Motor neuron (in vitro differentiated cells): ENCODE results near the gene HSPA12B. TPM values are rescaled to one million over a fixed set of nuclear protein-coding genes. Genes with fewer than 3 reads are reported as not detected.

ENCODE experiments used
- ATAC-seq, 8 experiments: fragments of 200-7000 bp; cut with Tn5 transposase; replicated peaks in 6 of 8; 2 replicates each; pipeline ENCODE4 v1.8.0; 2021; ENCODE audit warnings: mild to moderate bottlenecking in 8 of 8, moderate library complexity in 8 of 8
- H3K27ac ChIP-seq, 2 donors: fragments of 250-450 bp; sonication (Bioruptor Pico); 2 replicates each; pipeline ENCODE4 v1.9.0; 2021; ENCODE audit warnings: antibody characterized with exemption in 2 of 2, mild to moderate bottlenecking in 2 of 2, moderate library complexity in 1 of 2
- H3K4me1 ChIP-seq, 2 donors: fragments of 250-450 bp; sonication (Bioruptor Pico); replicated peaks in 1 of 2; 2 replicates each; pipeline ENCODE4 v1.6.1; 2021; ENCODE audit warnings: antibody characterized with exemption in 2 of 2, mild to moderate bottlenecking in 2 of 2, moderate library complexity in 1 of 2
- H3K4me3 ChIP-seq, 5 donors: fragments of 250-450 bp; sonication (Bioruptor Pico); 2 replicates each; pipeline ENCODE4 v1.9.0; 2021; ENCODE audit warnings: antibody characterized with exemption in 5 of 5, mild to moderate bottlenecking in 5 of 5, moderate library complexity in 4 of 5
- WGBS, 10 experiments: fragments of 450-650 bp; shearing (Covaris generic); methylation state at CpG; one replicate each; pipeline ENCODE4 v1.0.0; 2022; 5-methylcytosine and 5-hydroxymethylcytosine counted together
- in situ Hi-C, 9 experiments: fragments of 400-800 bp; cut with MboI; loops; one replicate each; pipeline ENCODE4 v1.15.0; 2021; ENCODE audit warnings: low sequenced_read_pairs in 9 of 9, low pct_unique_long_range_greater_than_20kb in 2 of 9; ENCODE audit not compliant: unreplicated experiment in 9 of 9
- total RNA-seq, 8 experiments: library from RNA; unstranded; fragments of 300-600 nt; gene quantifications; 2 replicates each; pipeline versions ENCODE4 v1.2.3 to v1.2.4, GENCODE V29; 2022

The HSPA12B gene
- total RNA-seq, 8 experiments from 2014 or later, result 0.23 to 16.4 (median 0.53) TPM

- WGBS, 10 experiments, result 100% methylated on average over 3 of the region's 11 CpGs; no CpG with 5 or more reads in 9 of the 10 experiments
- H3K4me3 ChIP-seq, result no peak overlapping the region
- ATAC-seq, result peak in 2 of 8 experiments; percentile 10 to 15
- peaks cover 18 to 37% of the 10 kb centered on the region in 2 donors for H3K4me1 ChIP-seq
- in situ Hi-C loops, result no loop called here
- no peak overlapping the region for H3K27ac ChIP-seq
Measured at GRCh38 chr20:3759884-3760283, 27.4 kb downstream of the HSPA12B start.

- peak in 5 of 8 experiments; percentile 72 to 77 (median 76) for ATAC-seq
- in situ Hi-C loops, result no loop called here
- peaks cover 24 to 45% of the 10 kb centered on the region in 2 donors for H3K4me1 ChIP-seq
- peak overlapping the region in 1 of 2 donors; percentile 44 for H3K27ac ChIP-seq
- H3K4me3 ChIP-seq, result no peak overlapping the region
- WGBS, 10 experiments, result 0 to 90% (median 20%) methylated on average over 1 to 5 of the region's 10 CpGs; no CpG with 5 or more reads in 1 of the 10 experiments
Measured at GRCh38 chr20:3760655-3761348, 28.3 kb downstream of the HSPA12B start.

- ATAC-seq, result no peak
- H3K27ac ChIP-seq, result no peak overlapping the region
- H3K4me1 ChIP-seq, result peaks cover 37 to 59% of the 10 kb centered on the region in 2 donors
- H3K4me3 ChIP-seq, result no peak overlapping the region
- in situ Hi-C loops, result no loop called here
- WGBS, 10 experiments, result 93 to 100% methylated on average over 1 to 3 of the region's 8 CpGs; no CpG with 5 or more reads in 8 of the 10 experiments
Measured at GRCh38 chr20:3763671-3764601, 31.5 kb downstream of the HSPA12B start.

GRCh38 chr20:3764659-3765058 is 32.2 kb downstream of the HSPA12B start:
- Histone ChIP-seq H3K4me1 (peaks cover 37 to 54% of the 10 kb centered on the region in 2 donors), H3K4me3 (no peak overlapping the region), H3K27ac (no peak overlapping the region)
- in situ Hi-C loops, result no loop called here
- no peak for ATAC-seq
- 100% methylated on average over 1 of the region's 3 CpGs; no CpG with 5 or more reads in 8 of the 10 experiments for WGBS, 10 experiments

- Histone ChIP-seq H3K4me3 (no peak overlapping the region), H3K4me1 (peaks cover 34 to 47% of the 10 kb centered on the region in 2 donors), H3K27ac (no peak overlapping the region)
- 0 to 100% (median 63%) methylated on average over 1 to 2 of the region's 3 CpGs; no CpG with 5 or more reads in 4 of the 10 experiments for WGBS, 10 experiments
- no peak for ATAC-seq
- in situ Hi-C loops, result no loop called here
Measured at GRCh38 chr20:3765171-3765882, 32.8 kb downstream of the HSPA12B start.

- Histone ChIP-seq H3K4me1 (peaks cover 25 to 37% of the 10 kb centered on the region in 2 donors), H3K27ac (no peak overlapping the region), H3K4me3 (peak overlapping the region; percentile 50 to 76 (median 71))
- no peak for ATAC-seq
- 0 to 30% (median 20%) methylated on average over 2 of the region's 9 CpGs; no CpG with 5 or more reads in 7 of the 10 experiments for WGBS, 10 experiments
- in situ Hi-C loops, result no loop called here
Measured at GRCh38 chr20:3766422-3767109, 34.1 kb downstream of the HSPA12B start.

- whole genome bisulfite sequencing, 10 experiments, result no CpG with 5 or more reads among the region's 21 CpGs
- Histone ChIP-seq H3K27ac (no peak overlapping the region), H3K4me3 (peak overlapping the region; percentile 50 to 76 (median 71)), H3K4me1 (peaks cover 25 to 35% of the 10 kb centered on the region in 2 donors)
- no peak for ATAC-seq
- in situ Hi-C loops, result no loop called here
Measured at GRCh38 chr20:3767110-3767426, 34.6 kb downstream of the HSPA12B start.

- peaks cover 25 to 35% of the 10 kb centered on the region in 2 donors for H3K4me1 ChIP-seq
- ATAC-seq, result peak; percentile 84 to 92 (median 88)
- peak within 1 kb of the TSS; percentile 98 to 100 for H3K27ac ChIP-seq
- H3K4me3 ChIP-seq, result peak within 1 kb of the TSS; percentile 70 to 76 (median 71)
- in situ Hi-C loops, result no loop called here
- 0 to 3% methylated on average over 3 to 7 of the region's 80 CpGs; no CpG with 5 or more reads in 8 of the 10 experiments for WGBS, 10 experiments
Measured at GRCh38 chr20:3767427-3768341, 35.2 kb downstream of the HSPA12B start, which contains the start of gene ADISSP. ADISSP (minus strand) TSS chr20:3767753; CDS start chr20:3760100, 7,653 bp downstream.

- Histone ChIP-seq H3K4me1 (peaks cover 25 to 35% of the 10 kb centered on the region in 2 donors), H3K27ac (peak overlapping the region; percentile 98 to 100), H3K4me3 (peak overlapping the region; percentile 70 to 76 (median 71))
- ATAC-seq, result peak; percentile 51 to 83 (median 78)
- in situ Hi-C loops, result no loop called here
- 0 to 20% (median 4%) methylated on average over 1 to 14 of the region's 51 CpGs; no CpG with 5 or more reads in 2 of the 10 experiments for WGBS, 10 experiments
Measured at GRCh38 chr20:3768342-3769130, 36.1 kb downstream of the HSPA12B start.

GRCh38 chr20:3771552-3772058 is 39.1 kb downstream of the HSPA12B start:
- H3K4me1 ChIP-seq, result peaks cover 8 to 9% of the 10 kb centered on the region in 2 donors
- in situ Hi-C loops, result no loop called here
- 20 to 100% (median 78%) methylated on average over 1 to 6 of the region's 7 CpGs; no CpG with 5 or more reads in 1 of the 10 experiments for WGBS, 10 experiments
- H3K4me3 ChIP-seq, result no peak overlapping the region
- no peak overlapping the region for H3K27ac ChIP-seq
- no peak for ATAC-seq
